NOMO-1 treated with dmso at 0.1 percent for 144 hours (cell line): ENCODE results near the gene RAP1GAP.

Experiments used
- DNase-seq: peaks from one replicate; lab custom pipeline; 2025; ENCODE audit not compliant: unreplicated experiment; lab: John Stamatoyannopoulos, UW

RAP1GAP gene

DNA sequence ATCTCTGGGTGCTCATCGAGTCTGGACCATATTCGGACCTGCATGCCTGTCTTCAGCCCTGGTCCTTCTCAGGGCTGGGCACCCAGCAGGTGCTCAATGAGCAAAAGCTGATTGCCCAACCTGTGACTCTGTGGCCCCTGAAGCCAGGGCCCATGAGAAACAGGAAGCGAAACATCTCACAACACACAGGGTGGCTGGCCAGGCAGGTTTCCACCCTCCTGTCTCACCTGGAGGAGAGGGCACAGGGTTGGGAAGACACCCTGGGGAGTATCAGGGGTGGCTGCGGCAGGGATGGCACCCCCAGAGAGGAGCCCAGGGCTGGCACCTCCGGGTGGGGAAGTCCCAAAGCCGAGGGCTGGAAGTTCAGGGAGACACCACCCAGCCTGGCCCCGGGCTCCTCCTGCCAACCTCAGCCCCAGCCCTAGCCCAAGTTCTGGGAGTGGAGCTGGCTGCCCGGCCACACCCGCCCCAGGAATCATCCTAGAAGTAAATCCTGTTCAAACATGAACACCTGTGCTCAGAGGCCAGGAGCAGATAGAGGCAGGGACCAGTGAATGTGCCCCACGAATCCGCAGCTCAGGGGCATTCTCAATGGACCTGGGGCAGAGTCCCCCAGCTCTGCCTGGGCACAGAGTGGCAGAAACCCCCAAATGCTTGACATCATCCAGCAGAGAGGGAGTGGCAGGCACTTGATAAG is 54.6 kb downstream of the RAP1GAP start:
- DNase-seq = no peak

DNA sequence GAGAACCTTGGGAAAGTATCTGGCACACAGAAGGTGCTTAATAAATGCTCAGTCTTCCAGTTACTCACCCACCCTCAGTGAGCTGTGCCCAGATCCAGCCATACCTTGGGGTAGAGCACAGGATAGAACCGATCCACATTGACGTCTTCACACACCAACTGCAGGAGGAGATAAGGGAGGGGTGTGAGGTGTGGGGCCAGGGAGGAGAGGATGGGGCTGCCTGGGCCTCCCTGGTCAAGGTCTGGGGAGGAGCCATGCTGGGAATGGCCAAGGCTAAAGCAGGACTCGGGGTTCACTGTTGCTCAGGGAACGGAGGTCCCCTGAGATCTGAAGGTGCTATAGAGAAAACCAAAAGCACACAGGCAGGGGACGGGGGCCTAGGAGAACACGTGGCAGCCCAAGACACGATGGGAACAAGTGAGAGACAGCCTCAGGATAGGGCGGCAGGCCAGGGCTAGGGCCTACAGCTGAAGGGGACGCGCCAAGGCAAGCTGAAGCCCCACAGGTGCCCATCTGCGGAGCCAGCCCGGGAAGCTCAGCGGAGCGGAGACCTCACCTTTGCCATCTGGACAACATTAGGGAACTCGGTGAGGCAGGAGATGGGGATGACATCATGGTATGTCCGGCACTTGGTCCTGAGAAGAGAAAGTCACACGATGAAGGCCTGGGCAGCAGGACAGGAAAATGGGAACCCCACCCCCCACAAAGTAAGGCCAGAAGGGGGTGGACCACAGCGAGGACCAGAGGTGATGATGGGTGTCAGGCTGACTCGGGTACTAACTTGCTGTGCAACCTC is 55.9 kb downstream of the RAP1GAP start:
- no peak for DNase-seq

DNA sequence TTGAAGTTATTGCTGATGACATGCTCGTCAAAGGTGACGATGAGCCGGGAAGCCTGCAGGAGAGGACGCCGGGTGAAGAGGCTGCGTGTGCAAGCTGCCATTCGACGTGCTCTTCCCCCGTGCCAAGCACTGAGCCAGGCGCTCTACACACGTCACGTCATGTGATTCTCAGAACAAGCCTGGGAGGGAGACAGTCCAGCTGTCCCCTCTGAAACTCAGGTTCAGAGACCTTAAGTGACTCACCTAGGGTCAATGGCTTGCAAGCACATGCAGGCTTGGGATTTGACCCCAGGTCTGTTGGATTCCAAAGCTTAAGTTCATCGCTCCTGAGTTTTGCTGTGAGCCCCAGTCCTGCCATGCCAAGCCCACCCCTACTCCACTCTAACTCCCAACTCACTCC is 57.1 kb downstream of the RAP1GAP start:
- DNase-seq = no peak

DNA sequence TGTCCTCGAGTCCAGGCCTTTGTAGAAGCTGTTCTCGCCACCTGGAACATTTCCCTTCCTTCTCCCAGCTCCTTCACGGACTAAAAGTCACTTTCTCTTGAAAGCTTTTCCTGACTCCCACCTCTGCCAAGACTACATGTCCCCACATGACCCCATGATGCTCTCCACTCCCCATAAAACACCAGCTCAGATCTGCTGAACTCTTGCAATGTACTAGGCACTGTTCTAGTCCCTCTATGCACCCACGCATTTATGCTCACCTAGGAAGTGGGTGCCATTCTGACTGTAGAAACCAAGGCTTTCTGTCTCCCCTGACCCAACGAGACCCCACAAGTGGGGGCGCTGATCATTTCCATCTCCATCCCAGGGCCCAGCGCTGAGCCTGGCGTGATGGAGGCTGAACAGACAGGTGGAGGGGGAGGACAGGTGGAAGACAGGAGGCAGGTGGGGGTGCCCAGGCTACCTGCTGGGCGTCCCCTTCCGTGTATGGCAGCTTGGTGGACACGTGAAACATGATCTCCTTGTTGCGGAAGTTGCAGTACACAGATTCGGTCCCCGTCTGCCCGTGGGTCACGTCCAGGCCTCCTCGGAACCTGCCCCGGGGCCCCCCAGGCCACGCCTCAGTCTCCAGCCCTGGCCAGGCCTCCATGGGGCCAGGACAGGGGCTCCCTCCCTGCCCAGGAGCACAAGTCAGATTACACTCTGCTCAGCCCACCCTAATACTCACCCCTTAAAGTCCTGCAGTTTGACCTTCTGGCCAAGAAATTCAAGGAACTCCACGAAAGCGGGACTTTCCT is 58.0 kb downstream of the RAP1GAP start:
- DNase-seq = no peak

DNA sequence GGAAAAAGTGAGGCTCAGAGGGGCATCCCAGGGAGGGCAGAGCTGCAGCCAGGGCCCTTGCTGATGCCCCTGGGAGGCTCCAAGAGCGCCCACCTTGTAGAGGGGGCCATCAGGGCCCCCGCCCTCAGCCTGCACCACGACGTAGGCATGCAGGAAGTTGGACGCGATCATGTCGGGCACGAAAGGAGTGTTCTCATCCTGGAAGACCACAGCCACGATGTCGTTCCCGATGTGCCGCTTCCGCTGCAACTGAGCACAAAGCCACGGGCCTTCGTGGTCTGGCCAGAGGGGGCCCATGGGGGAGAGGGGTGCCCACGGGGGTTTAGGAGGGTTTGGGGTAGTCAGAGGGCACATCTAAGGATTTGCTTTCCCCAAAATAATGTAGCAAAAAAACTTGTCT is 59.1 kb downstream of the RAP1GAP start:
- DNase-seq = no peak

GRCh38 chr1:21608798-21609197 is 60.4 kb downstream of the RAP1GAP start:
- DNase-seq = no peak

GRCh38 chr1:21607549-21608529 is 61.3 kb downstream of the RAP1GAP start:
- no peak for DNase-seq

DNA sequence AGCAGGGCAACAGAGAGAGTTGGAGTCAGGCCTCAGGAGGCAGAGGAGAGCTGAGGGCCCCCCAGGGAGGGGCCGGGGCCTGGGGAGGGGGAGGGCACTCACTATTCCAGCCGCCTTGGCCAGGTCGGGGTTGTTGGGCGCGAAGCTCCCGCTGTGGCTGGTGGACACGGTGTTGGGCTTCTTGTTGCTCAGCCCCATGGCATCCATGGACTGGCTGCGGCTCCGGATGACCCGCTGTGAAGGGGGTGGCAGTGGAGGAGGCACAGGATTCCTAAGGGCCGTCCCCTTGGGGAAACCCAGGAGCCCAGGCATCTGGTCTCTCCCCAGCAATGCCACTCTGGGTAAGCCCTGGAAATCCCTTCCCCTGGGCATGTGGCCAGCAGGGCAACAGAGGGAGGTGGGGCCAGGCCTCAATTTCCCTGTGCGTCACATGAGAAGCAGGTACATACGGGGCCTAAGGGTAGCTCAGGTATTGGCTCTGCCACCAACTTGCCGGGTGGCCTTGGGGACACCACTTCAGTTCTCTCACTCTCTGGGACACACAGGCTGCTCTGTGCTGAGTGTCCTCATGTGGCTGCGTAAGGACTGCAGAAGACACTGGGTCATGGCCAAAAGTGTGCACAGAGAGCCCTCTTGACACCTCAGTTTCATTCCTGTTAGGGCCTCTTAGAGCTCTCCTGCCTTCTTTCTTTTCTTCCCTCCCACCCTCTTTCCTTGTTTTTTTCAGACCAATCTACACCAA is 63.0 kb downstream of the RAP1GAP start:
- DNase-seq = no peak

DNA sequence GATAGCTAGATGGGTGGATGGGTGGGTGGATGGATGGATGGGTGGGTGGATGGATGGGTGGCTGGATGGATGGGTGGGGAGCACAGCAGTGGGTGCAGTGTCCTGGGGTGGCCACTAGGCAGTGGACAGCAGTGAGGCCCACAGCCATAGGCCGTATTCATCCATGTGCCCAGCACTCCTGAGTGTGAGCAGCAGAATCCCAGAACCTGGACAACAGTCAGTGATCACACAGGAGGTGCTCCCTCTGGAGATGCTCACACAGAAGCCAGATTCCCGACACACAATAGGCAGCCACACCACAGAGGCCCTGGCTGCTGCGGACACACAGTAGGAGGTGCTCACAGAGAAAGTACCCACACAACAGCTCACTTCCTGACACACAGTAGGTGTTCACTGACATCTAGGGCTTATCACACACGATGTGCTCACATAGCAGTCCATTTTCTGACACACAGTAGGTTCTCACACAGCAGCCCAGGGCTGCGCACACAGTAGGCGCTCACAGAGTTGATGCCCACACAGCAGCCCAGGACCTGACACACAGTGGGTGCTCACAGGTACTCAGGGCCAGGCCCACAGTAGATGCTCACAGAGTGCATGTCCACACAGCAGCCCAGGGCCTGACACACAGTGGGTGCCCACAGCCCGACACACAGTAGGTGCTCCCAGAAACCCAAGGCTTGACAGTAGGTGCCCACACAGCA is 64.0 kb downstream of the RAP1GAP start:
- DNase-seq = no peak

GRCh38 chr1:21604208-21604957 is 64.8 kb downstream of the RAP1GAP start:
- no peak for DNase-seq

DNA sequence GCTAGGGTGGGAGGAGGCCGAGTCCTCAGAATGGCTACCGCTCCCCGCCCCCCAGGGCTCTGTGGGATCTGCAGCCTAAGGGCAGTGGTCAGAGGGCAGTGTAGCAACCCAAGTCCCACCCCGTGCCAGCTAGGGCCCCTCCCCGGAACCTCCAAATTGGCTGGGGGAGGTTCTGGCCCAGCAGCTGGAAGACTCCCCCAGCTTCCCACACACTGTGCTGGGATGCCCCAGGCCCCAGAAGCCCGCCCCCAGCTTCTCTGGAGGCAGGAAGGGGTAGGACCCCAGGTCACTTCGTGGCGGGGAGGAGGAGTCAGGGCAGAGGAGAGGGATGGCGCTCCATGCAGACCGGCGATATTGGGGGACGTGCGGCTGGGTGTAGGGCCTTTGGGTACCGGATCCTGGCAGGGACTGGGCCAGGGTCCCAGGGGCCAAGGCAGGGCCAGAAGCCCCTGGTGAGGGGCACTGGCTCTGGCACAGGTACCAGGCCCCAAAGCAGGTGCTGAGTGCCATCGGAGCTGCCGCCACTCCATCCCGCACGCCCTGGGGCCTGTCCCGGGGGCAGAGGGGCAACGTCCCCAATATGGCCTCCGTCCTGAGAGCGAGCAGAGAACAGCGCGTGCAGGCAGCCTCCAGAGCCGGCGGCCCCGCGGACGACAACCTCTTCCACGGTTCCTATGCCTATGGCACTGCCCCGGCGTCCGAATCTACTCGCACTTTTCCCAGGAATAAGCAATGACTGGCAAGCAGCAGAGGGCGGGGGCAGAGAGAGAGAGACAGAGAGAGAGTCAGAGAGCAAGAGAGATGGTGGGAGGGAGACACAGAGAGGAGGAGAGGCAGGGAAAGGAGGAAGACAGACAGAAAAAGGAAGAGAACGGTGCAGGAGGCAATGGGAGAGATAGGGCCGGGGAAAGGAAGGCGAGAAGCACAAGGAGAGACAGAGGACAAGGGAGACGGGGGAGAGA is 65.7 kb downstream of the RAP1GAP start:
- DNase-seq = no peak

- no peak for DNase-seq
Observed at GRCh38 chr1:21601278-21602048, 67.7 kb downstream of the RAP1GAP start.

DNA sequence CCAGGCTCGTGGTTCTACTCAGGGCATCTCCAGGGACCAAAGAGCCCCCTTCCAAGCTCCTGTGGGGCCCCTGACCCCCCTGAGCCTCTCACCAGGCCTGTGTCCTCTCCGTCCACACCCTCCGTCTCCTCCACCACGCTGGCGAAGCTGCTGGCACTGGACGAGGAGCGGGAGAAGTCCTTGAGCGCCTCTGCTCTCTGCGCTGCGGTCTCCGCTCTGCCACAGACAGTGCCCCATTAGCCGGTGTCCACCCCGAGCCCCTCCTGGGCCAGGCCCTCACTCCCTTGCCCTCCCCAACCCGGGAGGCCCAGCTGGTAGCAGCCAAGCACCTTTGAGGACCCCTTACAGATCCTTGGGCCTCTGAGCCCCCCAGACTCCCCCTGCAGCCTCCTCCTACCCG is 69.8 kb downstream of the RAP1GAP start:
- DNase-seq = no peak

- DNase-seq = no peak
Observed at GRCh38 chr1:21598904-21599303, 70.3 kb downstream of the RAP1GAP start.

GRCh38 chr1:21598417-21598816 is 70.7 kb downstream of the RAP1GAP start:
- DNase-seq = no peak

DNA sequence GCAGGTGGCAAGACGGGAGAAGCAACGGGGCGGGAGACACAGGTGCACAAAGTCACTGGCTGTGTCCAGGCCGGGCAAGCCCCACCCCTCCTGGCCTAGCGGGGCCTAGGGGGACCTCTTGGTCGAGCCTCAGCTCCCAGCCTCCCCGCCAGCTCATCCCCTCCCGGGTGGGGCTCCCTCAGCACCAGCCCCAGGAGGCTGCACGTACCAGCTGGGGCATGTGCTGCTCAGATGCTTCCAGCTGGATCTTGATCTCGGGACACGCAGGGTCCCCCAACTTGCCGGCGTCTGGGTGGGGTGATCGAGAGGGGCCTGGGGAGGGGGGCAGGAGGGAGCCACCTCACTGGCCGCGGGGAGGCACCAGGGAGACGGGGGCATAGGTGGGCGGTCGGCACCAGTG is 71.4 kb downstream of the RAP1GAP start:
- no peak for DNase-seq

- no peak for DNase-seq
Observed at GRCh38 chr1:21596628-21597027, 72.5 kb downstream of the RAP1GAP start.
